Measurements from ENCODE around the gene PRKAG2. TPM values are rescaled to one million over a fixed set of nuclear protein-coding genes. Genes with fewer than 3 reads are reported as not detected.

The PRKAG2 gene
- total and polyA plus RNA-seq, 8 donors = 19.9 to 302 (median 60.9) TPM

- no peaks in the 10 kb centered on the region for H3K27me3 ChIP-seq
- H3K36me3 ChIP-seq = no peaks in the 10 kb centered on the region
- no peak for TF ChIP-seq CTCF (IDR thresholded peaks at IDR 0.05)
- TF ChIP-seq EP300 (IDR thresholded peaks at IDR 0.05) = no peak
- TF ChIP-seq POLR2A (IDR thresholded peaks at IDR 0.05) = peak in 1 of 4 donors; percentile 57
- TF ChIP-seq POLR2AphosphoS5 (IDR thresholded peaks at IDR 0.05) = peak; percentile 77 to 89 (median 82)
- H3K9me3 ChIP-seq = no peaks in the 10 kb centered on the region
- DNase-seq = no peak
- H3K4me1 ChIP-seq = peaks cover 7 to 39% (median 15%) of the 10 kb centered on the region in 4 donors
- no peak overlapping the region for H3K4me3 ChIP-seq
- no peak overlapping the region for H3K27ac ChIP-seq
- 89 to 94% (median 93%) methylated on average over 14 of the region's 14 CpGs for WGBS, 5 donors
- intact Hi-C loops (cut with DNase I; ENCODE audit: low total_unique reads) = no loop called here
These were observed 167.5 kb downstream of the PRKAG2 start for GRCh38 chr7:151709141-151710038.

GRCh38 chr7:151708610-151709009 lies 168.3 kb downstream of the PRKAG2 start:
- no peaks in the 10 kb centered on the region for H3K36me3 ChIP-seq
- TF ChIP-seq POLR2A (IDR thresholded peaks at IDR 0.05) (no peak), CTCF (IDR thresholded peaks at IDR 0.05) (no peak), EP300 (IDR thresholded peaks at IDR 0.05) (no peak), POLR2AphosphoS5 (IDR thresholded peaks at IDR 0.05) (no peak)
- peaks cover 7 to 39% (median 15%) of the 10 kb centered on the region in 4 donors for H3K4me1 ChIP-seq
- intact Hi-C loops (cut with DNase I; ENCODE audit: low total_unique reads) = no loop called here
- no peak overlapping the region for H3K27ac ChIP-seq
- no peaks in the 10 kb centered on the region for H3K27me3 ChIP-seq
- WGBS, 5 donors = 84 to 93% (median 93%) methylated on average over 8 of the region's 8 CpGs
- no peaks in the 10 kb centered on the region for H3K9me3 ChIP-seq
- no peak for DNase-seq
- no peak overlapping the region for H3K4me3 ChIP-seq

- TF ChIP-seq EP300 (IDR thresholded peaks at IDR 0.05) = no peak
- no peak overlapping the region for H3K27ac ChIP-seq
- DNase-seq = no peak
- 92 to 96% (median 95%) methylated on average over 14 of the region's 14 CpGs for WGBS, 5 donors
- no peaks in the 10 kb centered on the region for H3K9me3 ChIP-seq
- intact Hi-C loops (cut with DNase I; ENCODE audit: low total_unique reads) = no loop called here
- H3K4me1 ChIP-seq = peaks cover 7 to 34% (median 13%) of the 10 kb centered on the region in 4 donors
- no peaks in the 10 kb centered on the region for H3K27me3 ChIP-seq
- H3K4me3 ChIP-seq = no peak overlapping the region
- H3K36me3 ChIP-seq = no peaks in the 10 kb centered on the region
These were observed 169.2 kb downstream of the PRKAG2 start for GRCh38 chr7:151707757-151708156.

GRCh38 chr7:151707105-151707469 lies 169.8 kb downstream of the PRKAG2 start:
- H3K9me3 ChIP-seq = no peaks in the 10 kb centered on the region
- TF ChIP-seq CTCF (IDR thresholded peaks at IDR 0.05) (no peak), POLR2AphosphoS5 (IDR thresholded peaks at IDR 0.05) (no peak), POLR2A (IDR thresholded peaks at IDR 0.05) (no peak), EP300 (IDR thresholded peaks at IDR 0.05) (no peak)
- peaks cover 5 to 27% (median 9%) of the 10 kb centered on the region in 4 donors for H3K4me1 ChIP-seq
- no peaks in the 10 kb centered on the region for H3K27me3 ChIP-seq
- DNase-seq = no peak
- no peaks in the 10 kb centered on the region for H3K36me3 ChIP-seq
- no peak overlapping the region for H3K27ac ChIP-seq
- intact Hi-C loops (cut with DNase I; ENCODE audit: low total_unique reads) = no loop called here
- H3K4me3 ChIP-seq = no peak overlapping the region
- 84 to 95% (median 90%) methylated on average over 6 to 8 of the region's 8 CpGs for WGBS, 5 donors
